Measurements from ENCODE around the gene DEXI. TPM values are rescaled to one million over a fixed set of nuclear protein-coding genes. Genes with fewer than 3 reads are reported as not detected.

The DEXI gene
- total and polyA plus RNA-seq, 2 of the 13 experiments (the other 11 are each of a cell fraction or from before 2014, with no cell fraction given) = 51.5 to 70.4 TPM

- TF ChIP-seq ZNF230 (CRISPR knock-in tag; IDR thresholded peaks at IDR 0.05) = no peak
- TF ChIP-seq KAT2B (IDR thresholded peaks at IDR 0.05; ENCODE audit: borderline replicate concordance, low read depth, low read length) = no peak
- TF ChIP-seq ZNF556 (CRISPR knock-in tag; IDR thresholded peaks at IDR 0.05; ENCODE audit: borderline replicate concordance) = no peak
- TF ChIP-seq ZNF619 (CRISPR knock-in tag; IDR thresholded peaks at IDR 0.05) = peak; percentile 84; the same call in 1 of the 2 replicates
- no peak for TF ChIP-seq CENPT (CRISPR knock-in tag; IDR thresholded peaks at IDR 0.05; ENCODE audit: low read depth)
- no peak for TF ChIP-seq ATF1 (CRISPR knock-in tag; IDR thresholded peaks at IDR 0.05)
- peak; percentile 37; the same call in 1 of the 2 replicates for TF ChIP-seq KMT2A (CRISPR knock-in tag; IDR thresholded peaks at IDR 0.05)
- TF ChIP-seq ZNF784 (CRISPR knock-in tag; IDR thresholded peaks at IDR 0.05; ENCODE audit: borderline replicate concordance) = 0 out of 2 replicates have a peak, but pooled peaks have one; percentile 48
- TF ChIP-seq ZNF414 (CRISPR knock-in tag; IDR thresholded peaks at IDR 0.05) = no peak
- peak; percentile 52; the same call in 1 of the 2 replicates for TF ChIP-seq NFKBIZ (CRISPR knock-in tag; IDR thresholded peaks at IDR 0.05)
- TF ChIP-seq SNAPC2 (CRISPR knock-in tag; IDR thresholded peaks at IDR 0.05) = 0 out of 2 replicates have a peak, but pooled peaks have one; percentile 43
- TF ChIP-seq DR1 (CRISPR knock-in tag; IDR thresholded peaks at IDR 0.05) = no peak; the same call in 1 of the 2 replicates
- no peak; the same call in 1 of the 2 replicates for TF ChIP-seq ZNF430 (CRISPR knock-in tag; IDR thresholded peaks at IDR 0.05)
- no peak for TF ChIP-seq GPBP1L1 (CRISPR knock-in tag; IDR thresholded peaks at IDR 0.05)
- TF ChIP-seq CREB3 (CRISPR knock-in tag; IDR thresholded peaks at IDR 0.05) = no peak
- TF ChIP-seq HDAC1 (CRISPR knock-in tag; IDR thresholded peaks at IDR 0.05) = no peak
- TF ChIP-seq ZNF614 (CRISPR knock-in tag; IDR thresholded peaks at IDR 0.05; ENCODE audit: borderline replicate concordance) = no peak
- no peak for TF ChIP-seq HES4 (CRISPR knock-in tag; IDR thresholded peaks at IDR 0.05; ENCODE audit: borderline replicate concordance)
- TF ChIP-seq PAX8 (CRISPR knock-in tag; IDR thresholded peaks at IDR 0.05; ENCODE audit: borderline replicate concordance) = 0 out of 2 replicates have a peak, but pooled peaks have one; percentile 56
- TF ChIP-seq ZNF180 (CRISPR knock-in tag; IDR thresholded peaks at IDR 0.05; ENCODE audit: borderline replicate concordance, low read depth) = no peak
- TF ChIP-seq DDIT3 (CRISPR knock-in tag; IDR thresholded peaks at IDR 0.05) = no peak
- no peak for TF ChIP-seq ZNF460 (CRISPR knock-in tag; IDR thresholded peaks at IDR 0.05; ENCODE audit: borderline replicate concordance)
- TF ChIP-seq EED (CRISPR knock-in tag; IDR thresholded peaks at IDR 0.05) = 0 out of 2 replicates have a peak, but pooled peaks have one; percentile 34
Measured at GRCh38 chr16:10964039-10964890, 22.0 kb upstream of the DEXI start (continued).
